Endothelial cell of umbilical vein (primary cell): Measurements from ENCODE around the gene ZFP36. TPM values are rescaled to one million over a fixed set of nuclear protein-coding genes. Genes with fewer than 3 reads are reported as not detected.

Source experiments
- microRNA-seq: library from miRNA; unstranded; fragments of <30 nt; microRNA quantifications from one replicate; pipeline ENCODE4 v1.2.0, GENCODE V29; 2021; ENCODE audit warnings: borderline number of aligned reads, borderline replicate concordance
- polyA plus RNA-seq, 4 experiments: library from polyadenylated mRNA; depleted of rRNA in 3 of 4; stranded (reverse) in 3 of 4; unstranded in 1 of 4; fragments of >200 nt; gene quantifications; 2 replicates each; pipeline versions ENCODE4 v1.2.1 to v1.2.3, GENCODE V29; 2011 to 2012; ENCODE audit warnings: missing spikeins in 1 of 4
- small RNA-seq: library from RNA; depleted of rRNA; stranded (forward); fragments of <200 nt; gene quantifications from one replicate; pipeline ENCODE3, GENCODE V24; 2012; ENCODE audit warnings: low replicate concordance, low read depth; ENCODE audit not compliant: insufficient read depth, insufficient read length
- total RNA-seq: library from RNA; stranded (reverse); gene quantifications from 2 replicates; pipeline ENCODE4 v1.2.3, GENCODE V29; 2021

ZFP36 gene
- total and polyA plus RNA-seq, 2 donors (not counting 3 experiments of a cell fraction or from before 2014, with no cell fraction given) = 12.2 to 21.7 TPM

Small RNA genes lying within 50 kb of the gene (microRNA-seq; reads per million reads assigned to microRNA genes)
- gene MIR4530 = not detected

Small RNA genes lying within 50 kb of the gene (small RNA-seq; reads per million reads assigned to genes)
- gene MIR4530 = not detected
- not detected for gene RN7SL566P

Other genes starting within 250 kb of the ZFP36 start
- not detected in 2 replicates for gene NCCRP1, start 209.9 kb upstream of the ZFP36 start, total RNA-seq
- 0.06 TPM in 1 of 2 replicates, not detected in the other for gene NCCRP1, start 209.9 kb upstream of the ZFP36 start, polyA plus RNA-seq
- not detected in 2 replicates for gene SYCN, start 202.6 kb upstream of the ZFP36 start, total RNA-seq
- not detected in 2 replicates for gene SYCN, start 202.6 kb upstream of the ZFP36 start, polyA plus RNA-seq
- gene IFNL3, start 161.8 kb upstream of the ZFP36 start, total RNA-seq = not detected in 2 replicates
- not detected in 2 replicates for gene IFNL3, start 161.8 kb upstream of the ZFP36 start, polyA plus RNA-seq
- not detected in 2 replicates for gene IFNL4, start 158.0 kb upstream of the ZFP36 start, total RNA-seq
- gene IFNL4, start 158.0 kb upstream of the ZFP36 start, polyA plus RNA-seq = not detected in 2 replicates
- gene IFNL2, start 138.5 kb upstream of the ZFP36 start, total RNA-seq = not detected in 2 replicates
- not detected in 2 replicates for gene IFNL2, start 138.5 kb upstream of the ZFP36 start, polyA plus RNA-seq
- gene IFNL1, start 110.4 kb upstream of the ZFP36 start, total RNA-seq = not detected in 2 replicates
- not detected in 2 replicates for gene IFNL1, start 110.4 kb upstream of the ZFP36 start, polyA plus RNA-seq
- gene LRFN1, start 86.0 kb upstream of the ZFP36 start, total RNA-seq = 1.4 and 1.5 TPM in 2 replicates
- gene LRFN1, start 86.0 kb upstream of the ZFP36 start, polyA plus RNA-seq = 0.38 and 0.39 TPM in 2 replicates
- 39.5 and 41.5 TPM in 2 replicates for gene GMFG, start 70.8 kb upstream of the ZFP36 start, total RNA-seq
- gene GMFG, start 70.8 kb upstream of the ZFP36 start, polyA plus RNA-seq = 9.2 and 13.7 TPM in 2 replicates
- gene SAMD4B, start 64.4 kb upstream of the ZFP36 start, total RNA-seq = 82.1 and 87.7 TPM in 2 replicates
- gene SAMD4B, start 64.4 kb upstream of the ZFP36 start, polyA plus RNA-seq = 84.2 and 98.0 TPM in 2 replicates
- gene PAF1, start 15.7 kb upstream of the ZFP36 start, total RNA-seq = 53.6 and 55.1 TPM in 2 replicates
- gene PAF1, start 15.7 kb upstream of the ZFP36 start, polyA plus RNA-seq = 77.9 and 90.8 TPM in 2 replicates
- gene MED29, start 15.5 kb upstream of the ZFP36 start, total RNA-seq = 24.7 and 25.5 TPM in 2 replicates
- gene MED29, start 15.5 kb upstream of the ZFP36 start, polyA plus RNA-seq = 50.4 and 60.3 TPM in 2 replicates
- 74.1 TPM in 2 replicates for gene PLEKHG2, start 5.8 kb downstream of the ZFP36 start, total RNA-seq
- 26.4 and 44.7 TPM in 2 replicates for gene PLEKHG2, start 5.8 kb downstream of the ZFP36 start, polyA plus RNA-seq
- 1,735 and 1,768 TPM in 2 replicates for gene RPS16, start 29.1 kb downstream of the ZFP36 start, total RNA-seq
- 5,244 and 6,084 TPM in 2 replicates for gene RPS16, start 29.1 kb downstream of the ZFP36 start, polyA plus RNA-seq
- gene SUPT5H, start 38.7 kb downstream of the ZFP36 start, total RNA-seq = 108 and 120 TPM in 2 replicates
- 81.8 and 87.6 TPM in 2 replicates for gene SUPT5H, start 38.7 kb downstream of the ZFP36 start, polyA plus RNA-seq
- gene TIMM50, start 74.0 kb downstream of the ZFP36 start, total RNA-seq = 85.7 and 86.1 TPM in 2 replicates
- 118 and 124 TPM in 2 replicates for gene TIMM50, start 74.0 kb downstream of the ZFP36 start, polyA plus RNA-seq
- 0.40 and 0.55 TPM in 2 replicates for gene DLL3, start 92.1 kb downstream of the ZFP36 start, total RNA-seq
- 0.73 and 0.89 TPM in 2 replicates for gene DLL3, start 92.1 kb downstream of the ZFP36 start, polyA plus RNA-seq
- not detected in 2 replicates for gene SELENOV, start 108.3 kb downstream of the ZFP36 start, total RNA-seq
- gene SELENOV, start 108.3 kb downstream of the ZFP36 start, polyA plus RNA-seq = not detected in 2 replicates
- gene EID2B, start 126.0 kb downstream of the ZFP36 start, total RNA-seq = 3.0 and 3.9 TPM in 2 replicates
- gene EID2B, start 126.0 kb downstream of the ZFP36 start, polyA plus RNA-seq = 1.6 and 1.7 TPM in 2 replicates
- 17.4 and 19.2 TPM in 2 replicates for gene EID2, start 133.3 kb downstream of the ZFP36 start, total RNA-seq
- 6.6 TPM in 2 replicates for gene EID2, start 133.3 kb downstream of the ZFP36 start, polyA plus RNA-seq
- not detected in 2 replicates for gene LGALS13, start 195.7 kb downstream of the ZFP36 start, total RNA-seq
- not detected in 2 replicates for gene LGALS13, start 195.7 kb downstream of the ZFP36 start, polyA plus RNA-seq
- not detected in 2 replicates for gene LGALS16, start 249.1 kb downstream of the ZFP36 start, total RNA-seq
- gene LGALS16, start 249.1 kb downstream of the ZFP36 start, polyA plus RNA-seq = not detected in 2 replicates